CD4-positive, alpha-beta memory T cell (primary cell): ENCODE data around the gene ARHGAP42. TPM values are rescaled to one million over a fixed set of nuclear protein-coding genes. Genes with fewer than 3 reads are reported as not detected.

Source experiments
- CTCF ChIA-PET: fragments of 350-600 bp; sonication (Branson Sonifier 250); formaldehyde crosslinking; loops from one replicate; lab custom pipeline; 2021; ENCODE audit warnings: inconsistent platforms; ENCODE audit not compliant: partially characterized antibody; lab: Charles Lee
- POLR2A ChIA-PET: fragments of 350-600 bp; sonication (Branson Sonifier 250); formaldehyde crosslinking; loops from one replicate; lab custom pipeline; 2021; ENCODE audit not compliant: partially characterized antibody; lab: Charles Lee
- DNase-seq, 5 donors: peaks; one replicate each; pipeline versions ENCODE4 v3.0.0 to v3.0.0-alpha.2; 2020 to 2022; ENCODE audit warnings: mixed read lengths in 1 of 5
- H3K27ac ChIP-seq: one replicate; pipeline ENCODE4 v1.7.0; 2013; ENCODE audit warnings: low read depth, low read length
- H3K27me3 ChIP-seq: 2 replicates; pipeline ENCODE4 v1.7.0; 2013; ENCODE audit warnings: mild to moderate bottlenecking, low read length, moderate library complexity; ENCODE audit not compliant: insufficient read depth
- H3K36me3 ChIP-seq: 2 replicates; pipeline ENCODE4 v1.7.0; 2013; ENCODE audit warnings: mild to moderate bottlenecking, low read length, moderate library complexity; ENCODE audit not compliant: insufficient read depth
- H3K4me1 ChIP-seq: 2 replicates; pipeline ENCODE4 v1.7.0; 2013; ENCODE audit warnings: mild to moderate bottlenecking, low read length, moderate library complexity; ENCODE audit not compliant: insufficient read depth
- H3K4me3 ChIP-seq, 2 donors: one replicate each; pipeline ENCODE4 v1.7.0; 2013; ENCODE audit warnings: low read length in 2 of 2, mild to moderate bottlenecking in 1 of 2
- H3K9me3 ChIP-seq, 2 donors: one replicate each; pipeline ENCODE4 v1.7.0; 2013; ENCODE audit warnings: low read length in 2 of 2, control low read depth in 1 of 2; ENCODE audit not compliant: control insufficient read depth in 1 of 2
- H3K27ac Mint-ChIP-seq, 7 donors: one replicate each; pipeline ENCODE4 v1.8.0; 2020 to 2021; ENCODE audit warnings: mixed read lengths in 7 of 7, mild to moderate bottlenecking in 6 of 7, inconsistent platforms in 3 of 7, moderate library complexity in 3 of 7
- H3K27me3 Mint-ChIP-seq, 2 donors: one replicate each; pipeline ENCODE4 v1.8.0; 2020 to 2021; ENCODE audit warnings: mixed read lengths in 2 of 2
- H3K36me3 Mint-ChIP-seq, 2 donors: one replicate each; pipeline ENCODE4 v1.8.0; 2020 to 2021; ENCODE audit warnings: mixed read lengths in 2 of 2, inconsistent platforms in 1 of 2, mild to moderate bottlenecking in 1 of 2
- H3K4me1 Mint-ChIP-seq, 4 donors: one replicate each; pipeline ENCODE4 v1.8.0; 2020 to 2021; ENCODE audit warnings: mixed read lengths in 4 of 4, mild to moderate bottlenecking in 1 of 4
- H3K4me3 Mint-ChIP-seq, 8 donors: one replicate each; pipeline ENCODE4 v1.8.0; 2020 to 2021; ENCODE audit warnings: mixed read lengths in 8 of 8, mild to moderate bottlenecking in 7 of 8, moderate library complexity in 6 of 8, inconsistent platforms in 3 of 8
- H3K9me3 Mint-ChIP-seq, 8 donors: one replicate each; pipeline ENCODE4 v1.8.0; 2020 to 2021; ENCODE audit warnings: mixed read lengths in 8 of 8, mild to moderate bottlenecking in 5 of 8, inconsistent platforms in 3 of 8, moderate library complexity in 1 of 8
- intact Hi-C: fragments of 100-400 bp; cut with micrococcal nuclease; formaldehyde crosslinking; loops from one replicate; pipeline ENCODE4 v1.15.1; 2023
- polyA plus RNA-seq, 2 donors: library from polyadenylated mRNA; unstranded; fragments of 300-500 nt; fragmentation: Illumina TruSeq; gene quantifications; one replicate each; pipeline ENCODE4 v1.2.3, GENCODE V29; 2021
- total RNA-seq, 2 experiments: library from RNA; stranded (reverse); gene quantifications; one replicate each; pipeline ENCODE4 v1.2.3, GENCODE V29; 2021

Gene ARHGAP42
- total and polyA plus RNA-seq, 4 experiments from 2014 or later, result not detected

GRCh38 chr11:100875521-100875869 is 188.4 kb downstream of the ARHGAP42 start:
- no peaks in the 10 kb centered on the region for H3K4me1 ChIP-seq
- intact Hi-C loops, result no loop called here
- no peak for DNase-seq
- Mint-ChIP-seq H3K4me3 (no peak overlapping the region), H3K4me1 (no peaks in the 10 kb centered on the region), H3K36me3 (no peaks in the 10 kb centered on the region), H3K9me3 (peaks cover 0 to 8% (median 1%) of the 10 kb centered on the region in 8 donors), H3K27me3 (no peaks in the 10 kb centered on the region), H3K27ac (no peak overlapping the region)
- CTCF ChIA-PET, result no interaction called here
- POLR2A ChIA-PET, result no interaction called here
- no peaks in the 10 kb centered on the region for H3K27me3 ChIP-seq
- H3K4me3 ChIP-seq, result no peak overlapping the region
- H3K27ac ChIP-seq, result no peak overlapping the region
- H3K36me3 ChIP-seq, result no peaks in the 10 kb centered on the region
- H3K9me3 ChIP-seq, result no peaks in the 10 kb centered on the region

DNA sequence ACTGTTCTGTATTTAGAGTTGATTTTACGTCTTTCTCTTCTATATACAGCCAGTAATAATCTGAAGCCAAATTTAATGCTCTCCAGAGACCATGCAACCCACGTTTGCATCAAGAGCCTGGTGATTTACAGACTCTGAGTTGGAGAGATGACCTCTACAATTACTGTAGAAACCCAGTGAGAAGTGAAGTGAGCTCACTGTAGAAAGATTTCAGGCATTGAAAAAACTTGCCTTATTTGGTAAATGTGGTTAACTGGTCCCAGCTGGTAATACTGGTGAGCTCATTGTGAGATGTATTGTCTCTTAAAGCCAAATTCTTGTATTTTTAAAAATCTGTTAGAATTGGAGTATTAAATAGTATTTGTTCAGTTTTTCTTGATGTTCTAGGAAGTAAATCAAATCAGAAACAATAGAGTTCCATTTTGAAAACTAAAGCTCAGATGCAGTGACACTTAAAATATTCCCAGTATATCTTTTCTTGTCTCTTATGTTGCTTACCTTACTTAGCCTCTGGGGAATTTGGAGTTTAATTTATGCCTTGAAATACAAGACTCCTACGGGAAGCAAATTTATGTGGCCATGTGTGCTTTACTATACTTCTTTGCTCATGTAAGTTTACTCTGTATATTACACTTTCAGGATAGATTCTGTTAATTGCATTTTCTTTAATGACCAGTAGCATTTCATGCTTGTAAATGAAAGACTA is 189.9 kb downstream of the ARHGAP42 start:
- H3K4me3 Mint-ChIP-seq, result no peak overlapping the region
- intact Hi-C loops, result no loop called here
- H3K4me3 ChIP-seq, result no peak overlapping the region
- DNase-seq, result no peak
- no peaks in the 10 kb centered on the region for H3K4me1 Mint-ChIP-seq
- ChIA-PET CTCF (no interaction called here), POLR2A (no interaction called here)
- no peaks in the 10 kb centered on the region for H3K9me3 ChIP-seq
- no peak overlapping the region for H3K27ac ChIP-seq
- peaks cover 0 to 11% (median 5%) of the 10 kb centered on the region in 8 donors for H3K9me3 Mint-ChIP-seq
- H3K36me3 Mint-ChIP-seq, result no peaks in the 10 kb centered on the region
- H3K27me3 ChIP-seq, result no peaks in the 10 kb centered on the region
- no peak overlapping the region for H3K27ac Mint-ChIP-seq
- H3K4me1 ChIP-seq, result no peaks in the 10 kb centered on the region
- H3K36me3 ChIP-seq, result no peaks in the 10 kb centered on the region
- no peaks in the 10 kb centered on the region for H3K27me3 Mint-ChIP-seq

GRCh38 chr11:100878474-100878873 is 191.4 kb downstream of the ARHGAP42 start:
- Mint-ChIP-seq H3K27me3 (no peaks in the 10 kb centered on the region), H3K4me3 (no peak overlapping the region), H3K27ac (no peak overlapping the region), H3K36me3 (no peaks in the 10 kb centered on the region), H3K9me3 (peaks cover 0 to 15% (median 7%) of the 10 kb centered on the region in 8 donors), H3K4me1 (no peaks in the 10 kb centered on the region)
- no peaks in the 10 kb centered on the region for H3K36me3 ChIP-seq
- no peak overlapping the region for H3K27ac ChIP-seq
- no peaks in the 10 kb centered on the region for H3K4me1 ChIP-seq
- intact Hi-C loops, result no loop called here
- no peaks in the 10 kb centered on the region for H3K9me3 ChIP-seq
- H3K4me3 ChIP-seq, result no peak overlapping the region
- H3K27me3 ChIP-seq, result no peaks in the 10 kb centered on the region
- POLR2A ChIA-PET, result no interaction called here
- CTCF ChIA-PET, result no interaction called here
- no peak for DNase-seq

GRCh38 chr11:100882957-100883356 is 195.9 kb downstream of the ARHGAP42 start:
- Mint-ChIP-seq H3K4me1 (no peaks in the 10 kb centered on the region), H3K9me3 (peaks cover 0 to 9% (median 6%) of the 10 kb centered on the region in 8 donors), H3K4me3 (no peak overlapping the region), H3K27ac (no peak overlapping the region), H3K27me3 (no peaks in the 10 kb centered on the region), H3K36me3 (no peaks in the 10 kb centered on the region)
- H3K9me3 ChIP-seq, result no peaks in the 10 kb centered on the region
- H3K4me3 ChIP-seq, result no peak overlapping the region
- ChIA-PET POLR2A (no interaction called here), CTCF (no interaction called here)
- intact Hi-C loops, result no loop called here
- H3K4me1 ChIP-seq, result no peaks in the 10 kb centered on the region
- DNase-seq, result no peak
- no peaks in the 10 kb centered on the region for H3K36me3 ChIP-seq
- no peaks in the 10 kb centered on the region for H3K27me3 ChIP-seq
- H3K27ac ChIP-seq, result no peak overlapping the region

DNA sequence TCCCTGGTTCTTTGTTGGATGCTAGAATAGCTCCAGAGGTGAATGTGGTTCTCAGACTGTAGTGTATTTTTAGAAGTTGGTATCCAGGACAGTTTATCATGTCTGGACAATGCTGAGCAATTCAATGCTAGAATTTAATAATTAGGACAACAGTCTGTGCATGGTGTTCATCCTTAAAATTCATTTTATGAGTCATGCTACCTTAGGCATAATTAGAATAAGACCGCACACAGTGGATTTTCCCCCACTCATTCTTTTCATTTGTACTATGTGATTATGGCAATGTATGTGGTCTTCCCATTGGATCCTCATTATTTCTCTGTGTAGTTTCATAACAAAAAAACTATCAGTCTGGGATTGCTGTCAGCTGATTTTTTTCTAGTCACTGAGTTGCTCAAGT is 196.7 kb downstream of the ARHGAP42 start:
- peaks cover 0 to 9% (median 5%) of the 10 kb centered on the region in 8 donors for H3K9me3 Mint-ChIP-seq
- no peaks in the 10 kb centered on the region for H3K36me3 ChIP-seq
- no peaks in the 10 kb centered on the region for H3K36me3 Mint-ChIP-seq
- no peak overlapping the region for H3K4me3 Mint-ChIP-seq
- no peaks in the 10 kb centered on the region for H3K4me1 Mint-ChIP-seq
- CTCF ChIA-PET, result no interaction called here
- no peaks in the 10 kb centered on the region for H3K4me1 ChIP-seq
- DNase-seq, result no peak
- H3K27me3 Mint-ChIP-seq, result no peaks in the 10 kb centered on the region
- no peaks in the 10 kb centered on the region for H3K27me3 ChIP-seq
- no peak overlapping the region for H3K27ac ChIP-seq
- no peak overlapping the region for H3K27ac Mint-ChIP-seq
- intact Hi-C loops, result no loop called here
- no peaks in the 10 kb centered on the region for H3K9me3 ChIP-seq
- POLR2A ChIA-PET, result no interaction called here
- H3K4me3 ChIP-seq, result no peak overlapping the region

DNA sequence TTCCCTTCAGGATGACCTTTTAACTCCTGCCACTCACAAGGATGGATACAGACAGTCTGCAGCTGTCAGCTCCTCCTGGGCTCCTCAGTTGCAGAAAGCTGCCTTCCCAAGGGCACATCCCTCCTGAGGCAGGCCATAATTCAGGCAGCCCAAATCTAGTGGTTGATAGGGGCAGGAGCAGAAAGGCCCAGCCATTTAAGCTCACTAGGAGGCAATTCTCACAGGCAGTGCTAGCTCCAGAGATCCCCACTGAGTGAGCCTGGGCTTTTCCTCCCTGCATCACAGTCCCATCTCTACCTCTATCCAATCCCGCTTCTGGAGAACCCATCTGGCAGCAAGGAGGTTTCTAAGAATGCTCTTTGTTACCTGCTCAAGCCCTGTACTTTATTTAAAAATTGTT is 200.6 kb downstream of the ARHGAP42 start:
- Histone ChIP-seq H3K4me3 (no peak overlapping the region), H3K36me3 (no peaks in the 10 kb centered on the region), H3K9me3 (no peaks in the 10 kb centered on the region), H3K27ac (no peak overlapping the region), H3K27me3 (no peaks in the 10 kb centered on the region), H3K4me1 (no peaks in the 10 kb centered on the region)
- no peak overlapping the region for H3K27ac Mint-ChIP-seq
- POLR2A ChIA-PET, result no interaction called here
- H3K4me3 Mint-ChIP-seq, result no peak overlapping the region
- intact Hi-C loops, result no loop called here
- peaks cover 0 to 7% (median 2%) of the 10 kb centered on the region in 8 donors for H3K9me3 Mint-ChIP-seq
- H3K36me3 Mint-ChIP-seq, result no peaks in the 10 kb centered on the region
- DNase-seq, result no peak
- H3K4me1 Mint-ChIP-seq, result no peaks in the 10 kb centered on the region
- no peaks in the 10 kb centered on the region for H3K27me3 Mint-ChIP-seq
- CTCF ChIA-PET, result no interaction called here

DNA sequence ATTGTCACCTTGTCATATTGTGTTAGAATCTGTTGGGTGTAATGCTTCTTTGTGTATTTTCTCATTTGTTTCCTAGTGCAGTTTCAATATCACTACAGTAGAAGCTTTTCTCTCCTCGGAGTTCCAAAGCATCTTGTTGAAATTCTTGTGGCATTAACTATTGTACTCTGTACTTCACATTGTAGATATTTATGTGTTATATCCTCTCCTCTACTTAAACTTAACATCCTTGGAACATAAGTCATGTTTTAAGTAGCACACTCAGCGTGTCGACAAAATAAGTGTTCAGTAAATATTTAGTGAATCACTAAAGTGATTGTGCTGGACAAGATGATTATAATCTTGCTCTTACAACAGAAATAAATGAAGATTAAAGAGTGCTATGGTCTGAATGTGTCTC is 201.7 kb downstream of the ARHGAP42 start:
- Histone ChIP-seq H3K27ac (no peak overlapping the region), H3K9me3 (no peaks in the 10 kb centered on the region), H3K36me3 (no peaks in the 10 kb centered on the region), H3K27me3 (no peaks in the 10 kb centered on the region), H3K4me3 (no peak overlapping the region), H3K4me1 (no peaks in the 10 kb centered on the region)
- no peak overlapping the region for H3K27ac Mint-ChIP-seq
- no peaks in the 10 kb centered on the region for H3K36me3 Mint-ChIP-seq
- ChIA-PET POLR2A (no interaction called here), CTCF (no interaction called here)
- no peaks in the 10 kb centered on the region for H3K27me3 Mint-ChIP-seq
- peaks cover 0 to 7% (median under 1%) of the 10 kb centered on the region in 8 donors for H3K9me3 Mint-ChIP-seq
- DNase-seq, result no peak
- no peaks in the 10 kb centered on the region for H3K4me1 Mint-ChIP-seq
- H3K4me3 Mint-ChIP-seq, result no peak overlapping the region
- intact Hi-C loops, result no loop called here
